ENCODE data around the gene CD81. TPM values are rescaled to one million over a fixed set of nuclear protein-coding genes. Genes with fewer than 3 reads are reported as not detected.

The CD81 gene
- total RNA-seq, 2 donors from 2014 or later: 111 to 217 TPM

DNA sequence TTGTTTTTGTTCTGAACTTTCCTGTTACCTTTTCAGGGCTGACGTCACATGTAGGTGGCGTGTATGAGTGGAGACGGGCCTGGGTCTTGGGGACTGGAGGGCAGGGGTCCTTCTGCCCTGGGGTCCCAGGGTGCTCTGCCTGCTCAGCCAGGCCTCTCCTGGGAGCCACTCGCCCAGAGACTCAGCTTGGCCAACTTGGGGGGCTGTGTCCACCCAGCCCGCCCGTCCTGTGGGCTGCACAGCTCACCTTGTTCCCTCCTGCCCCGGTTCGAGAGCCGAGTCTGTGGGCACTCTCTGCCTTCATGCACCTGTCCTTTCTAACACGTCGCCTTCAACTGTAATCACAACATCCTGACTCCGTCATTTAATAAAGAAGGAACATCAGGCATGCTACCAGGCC lies 19.9 kb downstream of the CD81 start:
- no peak for ATAC-seq

DNA sequence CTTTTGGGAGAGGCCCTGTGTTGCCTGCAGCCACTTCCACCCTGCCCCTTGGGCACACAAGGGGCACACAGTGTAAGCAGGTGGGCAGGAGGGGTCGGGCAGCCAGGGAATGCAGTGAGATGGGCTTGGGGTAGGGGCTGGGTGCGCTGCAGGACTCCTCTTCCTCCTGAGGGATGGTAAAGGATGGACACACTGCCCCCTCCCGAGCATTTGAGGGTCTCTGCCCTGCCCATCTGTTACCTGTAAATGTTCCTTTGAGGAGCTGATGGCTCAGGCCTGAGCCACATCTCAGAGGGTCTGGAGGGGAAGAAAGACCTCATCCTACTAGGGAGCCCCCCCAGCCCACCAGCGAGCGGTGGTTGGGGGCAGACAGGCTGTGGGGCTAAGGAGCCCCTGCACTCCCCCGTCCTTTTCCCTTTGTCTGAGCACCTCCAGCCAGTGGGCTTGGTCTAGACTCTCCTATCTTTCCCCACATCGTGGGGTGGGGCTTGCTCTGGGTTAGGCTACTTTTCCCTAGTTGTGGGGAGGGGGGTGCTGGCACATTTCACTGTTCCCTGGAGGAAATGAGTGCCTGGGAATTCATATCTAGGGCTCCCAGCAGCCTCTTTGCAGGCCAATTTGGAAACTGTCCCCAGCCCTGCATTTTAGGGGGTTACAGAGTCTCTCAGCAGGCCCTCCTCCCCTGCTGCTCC lies 21.7 kb downstream of the CD81 start:
- ATAC-seq (no peak), DNase-seq (no peak)
- intact Hi-C loops (cut with DNase I, micrococcal nuclease): no loop called here

More for the DNA sequence above, 19.9 kb downstream of the CD81 start:
- intact Hi-C loops (cut with DNase I, micrococcal nuclease): no loop called here
- DNase-seq: no peak

DNA sequence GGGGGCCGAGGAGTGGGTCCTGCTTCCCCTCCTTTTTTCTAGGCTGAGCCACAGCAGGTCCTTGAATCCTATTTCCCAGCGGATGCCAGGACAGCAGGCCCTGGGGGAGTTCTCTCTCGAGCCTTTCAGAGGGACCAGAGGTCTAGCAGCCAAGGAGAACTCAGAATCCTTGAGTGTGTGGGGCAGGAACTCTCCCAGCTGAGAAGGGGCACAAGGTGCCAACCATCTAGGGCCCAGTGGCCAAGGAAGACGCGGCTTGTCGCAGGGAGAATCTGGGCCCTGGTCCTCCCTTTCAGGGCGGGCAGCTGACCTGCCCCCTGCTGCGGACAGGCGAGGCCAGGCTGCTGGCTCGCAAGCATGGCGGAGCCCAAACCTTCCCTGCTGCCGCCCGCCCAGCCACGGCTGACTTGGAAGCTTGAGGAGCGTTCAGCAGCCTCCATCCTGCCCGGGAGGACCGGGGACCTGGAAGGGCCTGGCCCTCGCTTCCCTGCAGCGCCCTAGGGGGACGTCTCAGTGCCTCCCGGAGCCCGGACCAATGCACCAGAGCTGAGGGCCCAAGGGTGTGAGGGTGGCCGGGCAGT lies 22.5 kb downstream of the CD81 start:
- peak; percentile 20 for ATAC-seq
- no peak for DNase-seq
- intact Hi-C loops (cut with DNase I, micrococcal nuclease): no loop called here

DNA sequence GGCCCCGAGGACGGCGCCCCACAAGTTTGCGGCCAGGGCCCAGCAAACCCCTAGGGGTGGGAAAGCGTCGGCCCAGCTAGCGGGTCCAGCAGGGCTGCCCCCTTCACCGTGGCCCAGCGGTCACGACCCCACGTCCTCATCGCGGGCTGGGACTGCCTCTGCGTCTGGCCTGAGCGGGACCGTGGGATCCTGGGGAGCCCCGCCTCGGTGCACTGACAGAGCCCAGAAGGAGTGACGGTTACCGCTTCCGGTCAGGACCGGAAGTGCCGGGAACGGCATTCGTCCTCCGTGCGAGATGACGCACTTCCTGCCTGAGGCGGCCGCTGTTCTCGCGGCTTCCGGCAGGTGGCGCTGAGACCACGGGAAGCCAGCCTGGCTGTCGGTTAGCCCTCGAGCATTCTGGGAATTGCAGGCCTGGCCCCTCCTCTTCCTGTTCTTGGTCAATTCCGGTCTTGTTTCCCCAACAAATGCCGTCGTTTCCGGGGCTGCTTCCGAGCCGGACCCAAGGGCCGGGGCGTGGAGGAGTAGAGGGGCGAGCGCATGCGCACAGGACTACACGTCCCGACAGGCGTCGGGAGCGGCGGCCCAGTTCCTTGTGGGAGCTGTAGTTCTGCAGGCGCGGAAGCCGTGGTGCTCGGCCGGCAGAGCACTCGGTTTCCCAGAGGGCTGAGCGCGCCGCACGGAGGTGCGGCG lies 23.1 kb downstream of the CD81 start, which contains the start of gene TSSC4:
TSS of gene TSSC4 (plus strand) at position 682 of the 693 bp plus-strand sequence. CDS start 1,884 bp downstream, outside the sequence.
- ATAC-seq (peak; percentile 86), DNase-seq (peak; percentile 99 to 100)
- intact Hi-C loops (cut with DNase I, micrococcal nuclease): no loop called here

DNA sequence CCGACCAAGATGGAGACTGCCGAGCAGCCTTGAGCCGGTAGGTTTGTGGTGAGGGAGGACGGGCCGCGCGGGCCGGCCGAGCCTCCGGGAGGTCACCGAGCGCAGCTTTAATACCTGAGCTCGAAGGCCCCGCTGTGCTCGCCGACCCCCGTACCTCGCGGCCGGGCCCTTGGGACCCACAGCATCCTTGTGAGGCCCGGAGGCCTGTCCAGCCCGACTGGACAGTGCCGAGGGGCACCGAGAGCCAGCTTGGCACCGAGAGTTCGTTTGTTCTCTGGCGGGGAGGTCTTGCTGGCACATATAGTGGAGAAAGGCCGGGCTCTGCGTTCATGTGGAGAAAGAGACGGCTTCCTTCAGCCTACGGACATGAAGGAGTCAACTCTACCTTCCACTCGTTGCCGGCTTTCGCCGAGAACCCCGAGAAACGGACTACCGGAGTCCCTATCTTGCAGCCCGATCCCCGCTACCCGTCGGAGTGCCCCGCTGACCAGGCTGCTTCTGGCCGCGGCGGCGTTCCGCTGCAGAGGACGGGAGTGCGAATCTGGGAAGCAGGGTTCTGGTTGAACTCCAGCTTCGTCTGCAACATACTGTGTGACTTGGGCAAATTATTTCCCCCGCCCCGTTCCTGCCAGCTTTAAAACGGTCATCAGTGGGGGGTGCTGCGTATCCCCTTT lies 23.8 kb downstream of the CD81 start:
- intact Hi-C loops (cut with DNase I, micrococcal nuclease): no loop called here
- DNase-seq (peak in 1 of 2 donors; percentile 46), ATAC-seq (peak; percentile 4)

DNA sequence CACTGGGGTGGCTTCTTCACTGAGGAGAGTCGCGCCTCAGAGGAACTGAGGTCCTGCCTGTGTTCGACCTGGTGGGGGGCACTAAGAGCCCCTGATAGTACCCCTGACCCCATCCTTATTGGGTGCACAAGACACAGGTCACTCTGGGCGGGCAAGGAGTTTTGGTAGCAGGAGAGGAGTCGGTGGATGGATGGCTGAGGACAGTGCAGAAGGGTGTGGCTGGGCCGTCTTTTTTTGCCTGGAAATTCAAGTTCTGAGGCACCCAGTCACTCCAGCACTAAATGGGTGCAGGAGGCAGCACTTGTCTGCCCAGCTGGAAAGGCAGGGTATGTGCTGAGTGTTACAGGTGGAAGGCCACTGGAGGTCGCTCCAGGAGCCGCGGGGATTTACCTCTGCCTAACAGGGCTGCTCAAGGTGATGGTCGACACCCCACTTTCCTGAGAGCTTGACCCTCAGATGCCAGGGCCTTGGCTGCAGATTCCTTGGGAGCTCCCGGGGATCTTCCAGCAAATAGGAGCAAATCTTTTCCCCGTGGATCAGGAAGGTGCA lies 24.4 kb downstream of the CD81 start:
- intact Hi-C loops (cut with DNase I, micrococcal nuclease): no loop called here
- ATAC-seq (no peak), DNase-seq (no peak)

DNA sequence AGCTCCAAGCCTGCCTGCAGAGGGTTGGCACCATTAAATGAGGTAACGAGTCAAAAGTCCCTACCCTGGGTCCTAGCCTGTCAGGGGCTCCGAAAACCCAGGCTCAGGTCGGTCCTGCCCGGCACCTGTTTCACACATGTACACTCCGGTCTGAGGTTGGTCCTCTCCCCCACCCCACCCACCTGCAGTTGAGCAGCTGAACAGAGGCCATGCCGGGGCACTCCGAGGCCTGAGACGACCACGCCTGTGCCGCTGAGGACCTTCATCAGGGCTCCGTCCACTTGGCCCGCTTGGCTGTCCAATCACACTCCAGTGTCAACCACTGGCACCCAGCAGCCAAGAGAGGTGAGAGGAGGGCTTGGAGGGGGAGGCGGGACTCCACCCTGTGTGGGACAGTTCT lies 25.0 kb downstream of the CD81 start:
- ATAC-seq (no peak), DNase-seq (no peak)
- intact Hi-C loops (cut with DNase I, micrococcal nuclease): no loop called here

DNA sequence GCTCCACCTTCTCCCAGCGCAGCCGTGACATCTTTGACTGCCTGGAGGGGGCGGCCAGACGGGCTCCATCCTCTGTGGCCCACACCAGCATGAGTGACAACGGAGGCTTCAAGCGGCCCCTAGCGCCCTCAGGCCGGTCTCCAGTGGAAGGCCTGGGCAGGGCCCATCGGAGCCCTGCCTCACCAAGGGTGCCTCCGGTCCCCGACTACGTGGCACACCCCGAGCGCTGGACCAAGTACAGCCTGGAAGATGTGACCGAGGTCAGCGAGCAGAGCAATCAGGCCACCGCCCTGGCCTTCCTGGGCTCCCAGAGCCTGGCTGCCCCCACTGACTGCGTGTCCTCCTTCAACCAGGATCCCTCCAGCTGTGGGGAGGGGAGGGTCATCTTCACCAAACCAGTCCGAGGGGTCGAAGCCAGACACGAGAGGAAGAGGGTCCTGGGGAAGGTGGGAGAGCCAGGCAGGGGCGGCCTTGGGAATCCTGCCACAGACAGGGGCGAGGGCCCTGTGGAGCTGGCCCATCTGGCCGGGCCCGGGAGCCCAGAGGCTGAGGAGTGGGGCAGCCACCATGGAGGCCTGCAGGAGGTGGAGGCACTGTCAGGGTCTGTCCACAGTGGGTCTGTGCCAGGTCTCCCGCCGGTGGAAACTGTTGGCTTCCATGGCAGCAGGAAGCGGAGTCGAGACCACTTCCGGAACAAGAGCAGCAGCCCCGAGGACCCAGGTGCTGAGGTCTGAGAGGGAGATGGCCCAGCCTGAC lies 26.0 kb downstream of the CD81 start:
- ATAC-seq: no peak
- DNase-seq: no peak
- intact Hi-C loops (cut with DNase I, micrococcal nuclease): no loop called here

DNA sequence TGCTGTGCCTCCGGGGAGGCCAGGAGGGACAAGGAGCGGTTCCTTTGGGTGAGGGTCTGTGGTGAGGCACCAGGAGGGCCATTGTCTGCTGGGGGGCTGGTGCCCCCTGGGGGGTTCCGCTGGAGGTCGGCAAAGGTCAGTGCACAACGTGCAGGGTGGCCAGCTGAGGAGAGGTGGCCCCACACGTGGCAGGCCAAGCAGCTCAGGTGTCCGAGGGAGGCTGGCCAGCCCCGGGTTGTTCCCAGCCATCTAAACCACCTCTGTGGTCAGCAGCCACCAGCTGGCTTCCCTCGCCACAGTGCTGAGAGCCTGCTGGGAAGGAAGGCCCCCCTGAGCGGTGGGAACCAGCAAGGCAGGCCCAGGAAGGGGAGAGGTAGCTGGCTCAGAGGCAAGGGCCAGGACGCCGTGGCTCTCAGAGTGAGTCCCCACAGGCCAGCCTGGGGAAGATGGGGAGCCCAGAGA lies 27.7 kb downstream of the CD81 start:
- intact Hi-C loops (cut with DNase I, micrococcal nuclease): no loop called here

DNA sequence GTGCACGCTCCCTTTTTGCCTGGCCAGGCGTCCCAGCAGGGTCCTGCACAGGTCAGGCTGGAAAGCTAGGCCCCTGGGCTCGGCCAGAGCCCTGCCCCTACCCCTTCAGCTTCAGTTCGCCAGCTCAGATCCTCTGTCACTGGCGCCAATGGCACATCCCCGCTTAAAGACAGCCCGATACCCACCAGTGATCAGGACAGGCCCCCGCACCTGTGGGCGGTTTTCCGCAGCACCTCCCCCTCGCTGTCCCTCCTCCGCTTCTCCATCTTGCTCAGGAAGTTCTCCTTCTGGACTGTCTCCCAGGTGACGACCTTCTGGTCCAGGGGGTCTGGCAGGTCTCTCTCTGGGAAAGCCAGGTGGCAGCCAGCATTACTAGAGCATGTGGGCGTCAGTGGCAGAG lies 29.3 kb downstream of the CD81 start:
- intact Hi-C loops (cut with DNase I, micrococcal nuclease): no loop called here

More for the DNA sequence above, 27.7 kb downstream of the CD81 start:
- ATAC-seq (no peak), DNase-seq (no peak)

DNA sequence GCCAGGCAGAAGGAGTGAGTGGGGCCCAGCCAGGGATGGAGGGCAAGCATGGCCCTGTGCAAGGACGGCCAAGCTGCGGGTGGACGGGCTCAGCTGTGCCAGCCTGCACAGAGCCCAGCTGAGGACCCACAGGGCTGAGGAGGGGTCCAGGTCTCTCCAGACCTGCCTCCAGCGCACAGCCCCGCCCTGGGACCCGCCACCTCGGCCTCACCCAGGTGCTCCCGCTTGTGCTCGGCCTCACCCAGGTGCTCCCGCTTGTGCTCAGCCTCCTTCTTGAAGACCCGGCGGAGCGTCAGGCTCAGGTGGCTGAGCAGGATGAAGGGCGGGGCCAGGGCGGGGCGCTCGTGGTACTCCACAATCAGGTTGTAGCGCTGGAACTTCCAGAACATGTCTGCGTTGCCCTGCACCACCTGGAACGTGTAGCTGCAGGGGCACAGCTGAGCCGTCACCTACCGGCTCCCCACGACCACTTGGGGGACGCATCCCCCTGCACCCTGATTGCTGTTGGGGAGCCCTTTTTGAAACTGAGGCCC lies 29.8 kb downstream of the CD81 start:
- peak in 1 of 2 donors; percentile 59 for DNase-seq
- intact Hi-C loops (cut with DNase I, micrococcal nuclease): no loop called here
- peak; percentile 51 for ATAC-seq

More for the DNA sequence above, 29.3 kb downstream of the CD81 start:
- ATAC-seq (no peak), DNase-seq (no peak)

DNA sequence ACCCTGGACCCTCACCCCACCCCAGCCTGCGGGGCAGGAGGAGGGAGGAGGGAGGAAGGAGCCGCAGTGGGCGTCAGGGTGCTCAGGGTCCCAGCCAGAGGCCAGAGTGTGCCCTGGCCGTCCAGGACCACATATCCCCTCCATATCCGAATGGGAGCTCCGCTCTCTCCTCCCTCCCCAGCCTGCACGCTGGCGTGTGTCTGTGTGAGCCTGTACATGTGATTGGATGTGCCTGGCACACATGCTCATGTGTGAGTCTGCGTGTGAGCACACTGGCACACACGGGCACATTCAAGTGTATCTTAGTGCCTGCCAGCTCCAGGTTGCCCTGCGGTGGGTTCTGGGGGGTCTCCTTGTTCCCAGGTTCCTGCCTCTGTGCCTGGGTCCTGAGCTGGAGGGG lies 31.6 kb downstream of the CD81 start:
- intact Hi-C loops (cut with DNase I, micrococcal nuclease): no loop called here
- DNase-seq: no peak
- ATAC-seq: no peak

DNA sequence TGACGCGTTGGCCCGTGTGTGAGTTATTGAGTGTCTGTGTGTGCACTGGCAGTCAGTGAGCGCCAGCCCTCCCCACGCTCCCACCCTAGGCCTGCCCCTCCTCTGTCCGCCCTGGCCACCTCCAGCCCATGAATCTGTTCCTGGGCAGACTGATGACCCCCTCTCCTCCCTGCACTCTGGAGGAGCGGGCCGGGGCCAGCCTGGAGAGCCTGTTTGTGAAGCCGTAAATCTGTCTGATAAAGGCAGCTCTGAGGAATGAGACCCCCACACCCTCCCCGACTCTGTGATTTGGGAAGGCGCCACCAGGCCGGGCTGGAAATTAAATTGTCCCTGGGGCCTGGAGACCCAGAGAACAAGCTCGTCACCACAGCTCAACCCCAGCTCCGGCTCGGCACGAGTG lies 32.0 kb downstream of the CD81 start:
- ATAC-seq: no peak
- no peak for DNase-seq
- intact Hi-C loops (cut with DNase I, micrococcal nuclease): no loop called here

DNA sequence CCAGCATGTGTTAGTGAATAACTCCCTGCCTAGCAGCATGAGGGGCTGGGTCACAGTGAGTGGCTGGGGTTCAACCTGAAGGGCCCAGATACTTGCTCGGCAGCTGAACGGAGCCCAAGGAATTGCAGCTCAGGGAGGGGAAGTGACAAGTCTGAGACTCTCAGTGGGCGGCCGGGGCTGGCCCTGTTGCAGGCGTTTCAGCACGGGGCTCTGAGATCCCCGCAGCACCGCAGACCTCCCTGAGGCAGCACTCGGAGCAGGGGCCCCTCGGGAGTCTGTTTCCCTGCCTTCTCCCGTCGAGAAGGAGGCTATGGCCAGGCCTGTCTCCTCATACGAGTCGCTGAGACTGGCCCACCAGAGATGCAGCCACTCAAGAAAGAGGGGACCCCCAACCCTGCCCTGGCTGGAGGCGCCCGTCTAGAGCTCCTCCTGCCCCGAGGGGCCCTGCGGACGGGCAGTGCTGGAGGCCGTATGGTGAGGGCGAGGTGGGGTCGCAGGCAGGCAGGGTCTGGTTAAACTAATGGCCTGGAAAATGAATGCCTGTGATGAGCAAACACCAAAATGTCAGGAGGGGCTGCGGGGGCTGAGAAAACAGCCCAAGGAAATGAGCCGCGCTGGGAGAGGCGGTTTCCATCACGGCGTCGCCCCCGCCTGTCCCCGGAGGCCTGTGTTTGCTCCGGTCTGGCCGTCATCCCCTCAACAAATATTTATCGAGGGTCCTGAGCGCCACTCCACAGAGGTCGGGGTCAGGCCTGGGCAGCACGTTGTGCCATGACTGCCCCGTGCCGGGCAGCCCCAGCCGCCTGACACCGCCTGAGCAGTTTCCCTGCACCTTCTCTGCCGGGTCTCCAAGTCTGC lies 32.7 kb downstream of the CD81 start:
- intact Hi-C loops (cut with DNase I, micrococcal nuclease): loop anchor here in 1 of 2 donors (5.0 kb wide), 1 partner anchor 213 kb away; no protein-coding TSS in a partner anchor
- DNase-seq: no peak
- ATAC-seq: no peak

DNA sequence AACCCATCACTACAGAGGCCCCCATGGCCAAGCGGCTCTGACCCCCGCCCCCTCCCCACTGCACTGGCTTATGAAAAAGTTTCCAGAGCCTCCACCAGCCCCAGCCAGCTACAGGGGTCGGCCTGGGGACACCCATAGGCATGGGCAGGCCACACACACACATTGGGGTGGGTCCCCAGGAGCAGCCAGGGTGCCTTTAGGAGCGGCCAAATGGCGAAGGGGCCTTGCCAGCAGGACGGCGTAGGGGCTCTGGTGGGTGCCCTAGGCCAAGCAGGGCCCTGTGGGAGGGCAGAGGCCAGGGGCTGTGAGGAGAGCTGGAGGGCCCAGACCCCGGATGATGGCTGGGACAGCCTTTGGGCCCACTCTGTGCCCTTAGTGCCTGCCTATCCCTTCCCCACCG lies 33.5 kb downstream of the CD81 start:
- no peak for ATAC-seq
- intact Hi-C loops (cut with DNase I, micrococcal nuclease): loop anchor here in 1 of 2 donors (5.0 kb wide), 1 partner anchor 213 kb away; no protein-coding TSS in a partner anchor
- no peak for DNase-seq

DNA sequence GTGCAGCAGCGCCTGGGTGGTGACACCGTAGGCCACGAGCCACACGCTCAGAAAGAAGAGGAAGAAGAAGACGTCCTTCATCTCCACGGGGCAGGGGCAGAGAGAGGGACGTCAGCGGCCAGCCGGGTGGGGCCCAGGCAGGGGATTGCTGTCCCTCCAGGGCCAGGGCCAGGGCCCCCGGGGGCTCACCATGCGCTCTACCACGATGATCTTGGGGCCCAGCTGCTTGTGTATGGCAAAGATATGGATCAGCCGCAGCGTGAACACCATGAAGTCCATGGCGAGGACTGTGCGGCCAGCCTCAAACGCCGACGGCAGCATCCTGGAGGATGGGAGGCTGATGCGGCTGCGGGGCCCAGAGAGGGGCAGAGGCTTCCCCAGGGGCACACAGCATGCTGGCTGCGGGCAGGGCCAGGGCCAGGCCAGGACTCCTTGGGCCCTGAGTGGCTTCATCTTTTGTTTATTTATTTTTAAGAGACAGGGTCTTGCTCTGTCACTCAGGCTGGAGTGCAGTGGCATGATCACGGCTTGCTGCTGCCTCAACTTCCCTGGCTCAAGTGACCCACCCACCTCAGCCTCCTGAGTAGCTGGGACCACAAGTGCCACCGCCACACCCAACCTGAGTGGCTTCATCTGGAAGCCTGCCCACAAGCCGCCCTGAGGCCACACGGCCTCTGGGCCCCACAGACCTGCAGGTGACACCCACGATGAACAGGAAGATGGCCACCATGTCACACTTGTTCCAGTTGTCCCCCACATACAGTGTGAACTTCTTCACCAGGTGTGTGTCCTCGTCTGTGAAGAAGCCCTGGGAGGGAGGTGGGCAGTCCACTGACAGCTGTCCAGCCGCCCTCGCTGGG lies 34.6 kb downstream of the CD81 start:
- intact Hi-C loops (cut with DNase I, micrococcal nuclease): loop anchor here in 1 of 2 donors (5.0 kb wide), 1 partner anchor 214 kb away; no protein-coding TSS in a partner anchor

More for the DNA sequence above, 34.6 kb downstream of the CD81 start:
- ATAC-seq: no peak
- no peak for DNase-seq
